ENCODE data around the gene EFTUD2.

The EFTUD2 gene

GRCh38 chr17:44918006-44918405 is 18.8 kb upstream of the EFTUD2 start:
- Histone ChIP-seq H3K9me3 (ENCODE audit: insufficient read depth, low read length) (no peaks in the 10 kb centered on the region), H3K9ac (ENCODE audit: low read length) (no peak overlapping the region), H3K27ac (ENCODE audit: low read length) (no peak overlapping the region), H4K20me1 (ENCODE audit: insufficient read depth, low read length) (no peaks in the 10 kb centered on the region), H3K4me2 (ENCODE audit: low read length) (no peak overlapping the region), H3K4me1 (ENCODE audit: low read length) (peaks cover 24% of the 10 kb centered on the region), H2AFZ (ENCODE audit: low read depth, low read length) (no peak overlapping the region), H3K27me3 (ENCODE audit: low read depth, low read length) (peaks cover 8% of the 10 kb centered on the region), H3K79me2 (ENCODE audit: low read length) (no peaks in the 10 kb centered on the region), H3K4me3 (ENCODE audit: low read length) (no peak overlapping the region), H3K36me3 (replicated peaks; ENCODE audit: low read depth, low read length) (no peaks in the 10 kb centered on the region)
- TF ChIP-seq EZH2phosphoT487 (IDR thresholded peaks at IDR 0.05; ENCODE audit: low read depth) (no peak), CTCF (IDR thresholded peaks at IDR 0.05; ENCODE audit: low read depth, low read length) (no peak)

- Histone ChIP-seq H3K79me2 (ENCODE audit: low read length) (no peaks in the 10 kb centered on the region), H3K4me2 (ENCODE audit: low read length) (no peak overlapping the region), H3K4me1 (ENCODE audit: low read length) (peaks cover 25% of the 10 kb centered on the region), H2AFZ (ENCODE audit: low read depth, low read length) (no peak overlapping the region), H3K36me3 (replicated peaks; ENCODE audit: low read depth, low read length) (no peaks in the 10 kb centered on the region), H4K20me1 (ENCODE audit: insufficient read depth, low read length) (no peaks in the 10 kb centered on the region), H3K9ac (ENCODE audit: low read length) (no peak overlapping the region), H3K27me3 (ENCODE audit: low read depth, low read length) (peaks cover 8% of the 10 kb centered on the region), H3K4me3 (ENCODE audit: low read length) (no peak overlapping the region), H3K27ac (ENCODE audit: low read length) (no peak overlapping the region), H3K9me3 (ENCODE audit: insufficient read depth, low read length) (no peaks in the 10 kb centered on the region)
- TF ChIP-seq EZH2phosphoT487 (IDR thresholded peaks at IDR 0.05; ENCODE audit: low read depth) (no peak), CTCF (IDR thresholded peaks at IDR 0.05; ENCODE audit: low read depth, low read length) (no peak)
Observed at GRCh38 chr17:44917456-44917855, 18.2 kb upstream of the EFTUD2 start.

- Histone ChIP-seq H3K27ac (ENCODE audit: low read length) (no peak overlapping the region), H3K4me2 (ENCODE audit: low read length) (no peak overlapping the region)
Observed at GRCh38 chr17:44916781-44917241, 17.6 kb upstream of the EFTUD2 start.

More at GRCh38 chr17:44916781-44917241, 17.6 kb upstream of the EFTUD2 start:
- no peaks in the 10 kb centered on the region for H4K20me1 ChIP-seq (ENCODE audit: insufficient read depth, low read length)
- no peak overlapping the region for H3K9ac ChIP-seq (ENCODE audit: low read length)
- no peak overlapping the region for H2AFZ ChIP-seq (ENCODE audit: low read depth, low read length)
- H3K4me3 ChIP-seq (ENCODE audit: low read length), result no peak overlapping the region
- TF ChIP-seq CTCF (IDR thresholded peaks at IDR 0.05; ENCODE audit: low read depth, low read length) (no peak), EZH2phosphoT487 (IDR thresholded peaks at IDR 0.05; ENCODE audit: low read depth) (no peak)
- H3K9me3 ChIP-seq (ENCODE audit: insufficient read depth, low read length), result no peaks in the 10 kb centered on the region
- no peaks in the 10 kb centered on the region for H3K36me3 ChIP-seq (replicated peaks; ENCODE audit: low read depth, low read length)
- H3K4me1 ChIP-seq (ENCODE audit: low read length), result peaks cover 25% of the 10 kb centered on the region
- H3K27me3 ChIP-seq (ENCODE audit: low read depth, low read length), result peaks cover 8% of the 10 kb centered on the region
- no peaks in the 10 kb centered on the region for H3K79me2 ChIP-seq (ENCODE audit: low read length)

All from OCI-LY3 (cell line).